HG03039 (cell line): Measurements from ENCODE around the gene ISLR.

Source experiments
- ATAC-seq: cut with Tn5 transposase; IDR thresholded peaks from one replicate; pipeline ENCODE4 v1.9.1; 2021; ENCODE audit warnings: mild to moderate bottlenecking, moderate library complexity; ENCODE audit not compliant: unreplicated experiment

ISLR gene

GRCh38 chr15:74192751-74193150 lies 19.2 kb downstream of the ISLR start:
- ATAC-seq, result no peak

- no peak for ATAC-seq
Measured at GRCh38 chr15:74193299-74193718, 19.8 kb downstream of the ISLR start.

GRCh38 chr15:74193905-74194304 lies 20.4 kb downstream of the ISLR start:
- ATAC-seq, result no peak

- ATAC-seq, result no peak
Measured at GRCh38 chr15:74194572-74195559, 21.4 kb downstream of the ISLR start.

GRCh38 chr15:74196175-74196574 lies 22.7 kb downstream of the ISLR start:
- no peak for ATAC-seq

- ATAC-seq, result no peak
Measured at GRCh38 chr15:74197176-74197965, 23.9 kb downstream of the ISLR start.

GRCh38 chr15:74199297-74199652 lies 25.8 kb downstream of the ISLR start:
- no peak for ATAC-seq

- ATAC-seq, result no peak
Measured at GRCh38 chr15:74200412-74200815, 26.9 kb downstream of the ISLR start.

- ATAC-seq, result no peak
Measured at GRCh38 chr15:74200871-74201419, 27.4 kb downstream of the ISLR start.

GRCh38 chr15:74201710-74202420 lies 28.4 kb downstream of the ISLR start:
- ATAC-seq, result no peak

- ATAC-seq, result no peak
Measured at GRCh38 chr15:74202452-74203401, 29.2 kb downstream of the ISLR start, which contains the start of gene STRA6. TSS of gene STRA6 (minus strand) at chr15:74202787. CDS start at chr15:74202267, 520 bp downstream.

GRCh38 chr15:74203914-74204431 lies 30.5 kb downstream of the ISLR start:
- no peak for ATAC-seq

GRCh38 chr15:74205582-74205947 lies 32.1 kb downstream of the ISLR start:
- no peak for ATAC-seq

- ATAC-seq, result no peak
Measured at GRCh38 chr15:74206801-74207281, 33.3 kb downstream of the ISLR start.

- ATAC-seq, result no peak
Measured at GRCh38 chr15:74207652-74208440, 34.3 kb downstream of the ISLR start.

GRCh38 chr15:74208496-74208895 lies 35.0 kb downstream of the ISLR start:
- ATAC-seq, result no peak

- ATAC-seq, result no peak
Measured at GRCh38 chr15:74208901-74209559, 35.5 kb downstream of the ISLR start.

- no peak for ATAC-seq
Measured at GRCh38 chr15:74209560-74209958, 36.0 kb downstream of the ISLR start.
